NOMO-1 (cell line): ENCODE measurements around the gene SNAI3.

ENCODE experiments used
- DNase-seq, 2 experiments: peaks; one replicate each; lab custom pipeline; 2025; ENCODE audit not compliant: unreplicated experiment in 2 of 2; lab: John Stamatoyannopoulos, UW

The SNAI3 gene

DNA sequence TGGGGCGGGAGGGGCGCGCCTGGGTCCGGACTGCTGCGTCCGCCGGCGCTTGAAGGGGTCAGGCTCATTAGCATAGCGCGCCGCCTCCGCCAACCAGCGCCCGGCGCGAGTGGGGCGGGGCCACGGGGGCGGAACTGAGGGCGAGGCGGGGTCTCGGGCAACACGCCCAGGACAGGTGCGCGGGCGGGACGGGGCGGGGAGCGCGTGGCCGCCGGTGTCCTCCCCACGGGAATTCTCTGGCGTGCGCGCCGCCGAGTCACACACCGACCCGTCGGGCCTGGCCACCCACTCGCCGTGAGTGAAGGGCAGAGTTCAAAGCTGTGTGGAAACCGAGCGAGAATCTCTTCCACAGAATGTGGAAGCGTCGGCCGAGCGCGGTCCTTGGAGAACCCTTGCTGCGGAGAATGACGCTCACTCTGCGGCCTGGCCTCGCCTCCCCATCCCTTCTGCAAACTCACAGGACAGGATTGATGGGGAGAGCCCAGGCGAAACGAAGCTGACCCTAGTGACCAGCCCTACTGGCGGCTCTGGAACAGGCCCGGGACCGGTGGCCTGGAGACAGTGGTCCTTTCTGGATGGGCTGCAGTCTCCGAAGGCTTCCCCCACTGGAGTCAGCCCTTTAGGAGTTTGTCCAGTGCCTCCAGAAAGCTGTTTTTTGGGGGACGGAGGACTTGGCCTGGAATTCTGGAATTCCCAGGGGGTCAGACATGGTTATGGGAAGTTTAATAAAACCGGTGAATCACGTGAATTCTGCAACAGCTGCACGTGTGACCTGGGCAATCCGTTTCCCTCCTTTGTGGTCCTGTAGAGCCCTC lies at the start of gene SNAI3:
Gene SNAI3 (minus strand): TSS at position 69 of the 815 bp plus-strand sequence. CDS start 101 bp downstream, outside the sequence.
- DNase-seq, result peak; percentile 74 to 88

DNA sequence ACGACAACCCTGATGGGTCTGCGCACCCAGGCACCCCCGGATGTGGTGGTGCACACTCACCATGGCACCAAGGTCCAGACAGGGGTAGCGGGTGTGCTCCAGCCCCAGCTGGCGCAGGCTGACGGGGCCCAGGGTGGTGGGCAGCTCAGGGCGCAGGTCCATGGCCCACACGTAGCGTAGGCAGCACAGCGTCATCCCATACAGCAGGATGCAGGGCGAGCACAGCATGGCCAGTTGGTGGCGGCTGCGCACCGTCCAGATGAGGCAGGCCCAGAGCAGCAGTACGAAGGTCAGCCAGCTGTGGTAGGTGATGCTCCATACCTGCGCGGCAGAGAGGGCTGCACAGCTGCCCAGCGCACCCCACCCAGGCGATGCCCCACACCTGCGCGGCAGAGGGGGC lies 49.8 kb upstream of the SNAI3 start:
- no peak for DNase-seq

- DNase-seq, result no peak
These were observed 49.3 kb upstream of the SNAI3 start for GRCh38 chr16:88735616-88736015.

GRCh38 chr16:88735121-88735520 lies 48.8 kb upstream of the SNAI3 start:
- no peak for DNase-seq

GRCh38 chr16:88734361-88734728 lies 48.0 kb upstream of the SNAI3 start:
- no peak for DNase-seq

- no peak for DNase-seq
These were observed 47.5 kb upstream of the SNAI3 start for GRCh38 chr16:88733630-88734360.

DNA sequence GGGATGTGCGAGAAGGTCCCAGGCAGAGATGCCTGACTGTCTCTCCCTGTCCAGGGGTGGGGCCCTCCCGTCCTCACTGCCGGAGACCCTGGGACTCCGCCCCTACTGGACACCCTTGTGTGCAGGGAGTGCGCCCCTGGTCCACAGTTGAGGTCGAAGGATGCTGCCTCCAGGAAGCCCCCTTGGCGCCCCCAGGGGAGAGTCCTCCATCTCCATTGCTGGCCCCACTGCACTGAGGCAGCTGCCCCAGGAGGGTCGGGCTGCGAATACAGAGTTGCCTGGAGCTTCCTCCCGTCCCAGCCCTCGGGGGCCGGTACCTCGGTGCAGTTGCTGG lies 46.6 kb upstream of the SNAI3 start:
- DNase-seq, result no peak

DNA sequence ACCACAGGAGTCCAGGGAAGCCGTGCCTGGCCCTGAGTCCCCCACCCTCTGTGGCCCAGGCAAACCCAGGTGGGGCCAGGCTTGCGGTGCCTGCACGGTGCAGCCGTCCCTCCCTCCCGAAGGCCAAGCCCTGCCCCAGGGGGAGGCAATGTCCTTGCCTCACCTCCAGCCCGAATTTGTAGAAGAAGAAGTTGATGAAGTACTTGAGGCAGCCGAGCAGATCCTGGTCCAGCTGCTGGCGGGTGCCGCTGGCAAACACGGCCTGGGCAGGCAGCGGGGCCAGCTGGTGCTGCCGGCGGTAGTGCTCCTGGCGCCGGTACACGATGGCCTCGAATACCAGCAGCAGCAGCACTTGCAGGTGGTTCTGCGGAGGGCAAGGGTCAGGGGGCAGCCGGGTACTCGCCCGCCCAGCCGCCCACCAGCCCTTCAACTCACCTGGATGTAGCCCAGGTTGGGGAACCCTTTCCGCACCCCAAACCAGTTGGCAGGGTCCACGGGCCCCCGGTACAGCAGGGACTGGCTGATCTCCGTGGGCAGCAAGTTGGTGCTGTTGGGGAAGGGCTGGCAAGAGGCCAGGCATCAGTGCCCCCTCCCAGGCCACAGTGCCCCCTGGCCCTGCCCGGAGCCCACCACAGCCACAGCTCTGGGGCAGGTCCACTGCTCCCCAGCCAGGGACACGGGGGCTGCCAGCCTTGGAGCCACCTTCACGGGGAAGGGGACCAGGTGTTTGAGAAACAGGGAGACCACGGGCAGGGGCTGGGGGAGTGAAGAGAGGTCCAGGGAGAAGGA lies 46.1 kb upstream of the SNAI3 start:
- DNase-seq, result no peak

DNA sequence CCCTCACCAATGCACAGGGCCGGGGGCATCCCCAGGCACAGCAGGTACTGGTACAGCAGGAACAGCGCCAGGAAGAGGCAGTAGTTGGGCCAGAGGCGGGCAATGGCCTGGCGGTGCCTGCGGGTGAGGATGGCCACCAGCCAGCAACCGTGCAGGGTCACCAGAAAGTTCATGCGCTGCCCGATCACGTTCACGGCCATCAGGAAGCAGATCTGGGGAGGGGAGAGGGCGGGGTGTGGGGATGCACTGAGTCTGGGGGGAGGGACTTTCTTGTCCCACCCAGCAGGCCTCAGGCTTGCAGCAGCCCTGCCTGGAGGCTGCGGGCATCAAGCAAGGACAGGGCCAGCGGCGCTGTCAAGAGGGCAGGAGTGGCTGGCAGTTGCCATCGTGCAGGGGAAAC lies 45.4 kb upstream of the SNAI3 start:
- DNase-seq, result no peak

GRCh38 chr16:88730632-88731607 lies 44.6 kb upstream of the SNAI3 start:
- DNase-seq, result no peak

DNA sequence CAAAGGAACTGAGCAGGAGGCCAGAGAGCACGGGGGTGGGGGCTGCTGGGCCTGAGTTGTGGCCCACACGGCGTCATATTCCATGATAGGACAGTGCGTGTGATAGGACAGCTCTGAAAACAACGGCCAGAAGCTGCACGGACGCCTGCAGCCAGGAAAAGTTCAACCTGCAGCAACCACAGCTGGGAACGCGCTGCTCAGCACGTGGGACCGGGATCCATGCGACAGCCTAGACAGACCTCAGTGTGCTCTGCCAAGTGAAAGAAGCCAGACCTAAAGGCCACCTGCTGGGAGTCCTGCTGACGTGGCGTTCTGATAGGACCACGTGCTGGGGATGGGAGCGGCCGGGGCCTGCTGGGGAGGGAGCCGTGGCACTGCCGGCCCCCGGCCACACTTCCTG lies 41.6 kb upstream of the SNAI3 start:
- no peak for DNase-seq

DNA sequence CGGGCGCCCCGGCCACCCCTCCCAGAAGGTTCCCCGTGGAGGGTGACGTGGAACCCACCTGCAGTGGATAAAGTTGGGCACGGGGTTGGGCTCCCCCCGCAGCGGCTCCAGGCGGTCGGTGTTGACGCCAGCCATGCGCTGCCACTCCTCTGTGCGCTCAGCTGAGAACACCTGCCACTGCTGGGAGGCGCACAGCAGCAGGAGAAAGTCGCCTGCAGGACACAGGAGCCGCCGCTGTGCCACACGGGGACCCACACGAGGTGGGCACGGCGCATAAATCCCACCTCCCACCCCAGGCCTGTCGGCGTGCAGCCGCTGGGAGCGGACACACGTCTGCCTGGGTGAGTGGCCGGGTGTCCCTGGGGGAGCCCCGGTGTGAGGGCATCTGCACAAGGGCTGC lies 40.7 kb upstream of the SNAI3 start:
- DNase-seq, result no peak

GRCh38 chr16:88726408-88726749 lies 40.1 kb upstream of the SNAI3 start:
- DNase-seq, result no peak

GRCh38 chr16:88725609-88726407 lies 39.5 kb upstream of the SNAI3 start:
- DNase-seq, result no peak

GRCh38 chr16:88724855-88725555 lies 38.7 kb upstream of the SNAI3 start:
- DNase-seq, result no peak

DNA sequence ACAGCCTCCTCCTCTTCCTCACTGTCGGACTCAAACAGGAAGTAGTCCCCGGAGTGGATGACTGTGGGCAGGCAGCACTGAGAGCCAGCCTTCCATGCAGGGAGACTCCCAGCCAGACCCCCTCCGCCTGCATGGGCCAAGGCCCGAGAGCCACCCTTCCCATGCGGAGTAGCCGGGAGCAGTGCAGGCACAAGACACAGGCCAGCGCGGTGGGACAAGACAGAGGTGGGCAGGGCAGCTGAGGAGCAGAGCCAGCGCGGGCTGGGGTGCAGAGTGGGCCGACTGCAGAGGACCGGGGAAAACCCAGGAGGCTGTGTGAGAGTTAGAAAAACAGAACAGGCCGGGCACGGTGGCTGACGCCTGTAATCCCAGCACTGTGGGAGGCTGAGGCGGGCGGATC lies 37.6 kb upstream of the SNAI3 start:
- DNase-seq, result no peak

- no peak for DNase-seq
These were observed 37.2 kb upstream of the SNAI3 start for GRCh38 chr16:88723507-88723887.

DNA sequence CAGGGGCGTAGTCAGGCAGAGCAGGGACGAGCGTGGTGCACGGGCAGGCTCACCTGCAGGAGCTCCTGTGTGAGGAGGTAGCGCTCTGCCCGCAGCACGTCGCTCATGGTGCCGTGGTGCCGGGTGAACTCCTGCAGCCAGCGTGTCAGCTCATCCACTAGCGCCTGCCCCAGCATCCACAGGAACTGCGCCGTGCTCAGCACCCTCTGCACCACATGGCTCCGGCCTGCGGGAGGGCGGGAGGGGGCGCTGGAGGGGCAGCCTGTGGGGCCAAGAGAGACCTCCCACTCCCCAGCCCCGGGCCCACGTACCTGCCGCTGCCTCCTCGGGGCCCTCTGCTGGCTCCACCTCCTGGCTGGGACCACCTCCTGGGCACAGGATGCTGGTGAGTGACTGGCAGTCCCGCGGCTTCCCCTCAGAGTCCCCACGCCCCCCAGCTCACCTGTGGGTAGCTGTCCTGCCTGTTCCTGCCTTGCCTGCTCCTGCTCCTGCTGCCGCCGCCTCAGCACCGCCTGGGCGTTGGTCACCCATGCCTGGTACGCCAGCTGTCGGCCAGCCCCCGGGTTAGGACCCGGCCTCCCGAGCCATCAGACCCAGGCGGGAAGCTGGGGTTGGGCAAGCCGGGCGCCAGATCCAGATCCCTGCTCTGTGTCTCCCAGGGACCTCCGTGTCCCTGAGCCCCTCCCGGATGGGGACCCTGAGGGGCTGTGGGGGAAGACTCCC lies 36.6 kb upstream of the SNAI3 start:
- no peak for DNase-seq
